HCT116 (cell line): ENCODE results near the gene RIPOR2.

Experiments used
- CEBPB ChIP-seq: IDR thresholded peaks from 2 replicates; pipeline ENCODE4 v1.6.1; 2012; ENCODE audit warnings: low read depth
- CTCF ChIP-seq, 3 experiments: fragments of 200-600 bp in 1 of 3; sonication (generic) in 1 of 3; IDR thresholded peaks in 2 of 3; conservative IDR thresholded peaks in 1 of 3; 2 replicates each; pipeline ENCODE4 v1.5.1; 2012 to 2017; ENCODE audit warnings: low read depth in 2 of 3, low read length in 2 of 3, antibody characterized with exemption in 1 of 3, borderline replicate concordance in 1 of 3, control low read depth in 1 of 3, mild to moderate bottlenecking in 1 of 3, mixed read lengths in 1 of 3, mixed run types in 1 of 3, moderate library complexity in 1 of 3; ENCODE audit not compliant: insufficient read depth in 1 of 3
- EGR1 ChIP-seq: IDR thresholded peaks from 2 replicates; pipeline ENCODE4 v1.6.1; 2012; ENCODE audit warnings: low read depth
- EZH2 ChIP-seq: fragments of 200-600 bp; sonication (generic); IDR thresholded peaks from 2 replicates; pipeline ENCODE4 v1.6.1; 2017; ENCODE audit warnings: antibody characterized with exemption, mixed run types
- EZH2phosphoT487 ChIP-seq: fragments of 200-600 bp; IDR thresholded peaks from 2 replicates; pipeline ENCODE4 v1.6.1; 2018; ENCODE audit warnings: antibody characterized with exemption, borderline replicate concordance
- JUND ChIP-seq: IDR thresholded peaks from 2 replicates; pipeline ENCODE4 v1.6.1; 2012
- POLR2A ChIP-seq: IDR thresholded peaks from 2 replicates; pipeline ENCODE4 v1.7.0; 2011; ENCODE audit warnings: borderline replicate concordance; ENCODE audit not compliant: insufficient read depth, insufficient read length; ENCODE audit errors: extremely low read depth
- POLR2AphosphoS5 ChIP-seq: IDR thresholded peaks from 2 replicates; pipeline ENCODE4 v1.6.1; 2011; ENCODE audit warnings: mild to moderate bottlenecking, low read depth, low read length, moderate library complexity
- REST ChIP-seq: IDR thresholded peaks from 2 replicates; pipeline ENCODE4 v1.6.1; 2012; ENCODE audit warnings: low read depth
- SP1 ChIP-seq: IDR thresholded peaks from 2 replicates; pipeline ENCODE4 v1.6.1; 2012; ENCODE audit warnings: low read depth
- SRF ChIP-seq: IDR thresholded peaks from 2 replicates; pipeline ENCODE4 v1.6.1; 2012; ENCODE audit warnings: low read depth
- ZBTB33 ChIP-seq: IDR thresholded peaks from 2 replicates; pipeline ENCODE4 v1.6.1; 2011; ENCODE audit warnings: mild to moderate bottlenecking, low read length, moderate library complexity; ENCODE audit not compliant: insufficient replicate concordance; ENCODE audit errors: extremely low read depth
- ZNF274 ChIP-seq: fragments of 200-500 bp; sonication (Bioruptor generic); IDR thresholded peaks from 2 replicates; pipeline ENCODE4 v1.6.1; 2014; ENCODE audit warnings: mild to moderate bottlenecking, low read depth, low read length, inconsistent platforms

GRCh38 chr6:24823185-24823584 lies 112.6 kb downstream of the RIPOR2 start:
- TF ChIP-seq EZH2 (no peak), CEBPB (no peak), JUND (no peak), ZNF274 (no peak), REST (no peak), POLR2AphosphoS5 (no peak), EZH2phosphoT487 (no peak), ZBTB33 (no peak), SRF (no peak), EGR1 (no peak), CTCF (IDR thresholded peaks at IDR 0.05 in 2 of 3, conservative IDR thresholded peaks at IDR 0.05 in 1 of 3; ENCODE audit: borderline replicate concordance in 1 of 3, insufficient read depth in 1 of 3, low read depth in 2 of 3, low read length in 2 of 3) (no peak), SP1 (no peak), POLR2A (no peak)
